ENCODE measurements around the gene TSPAN5. TPM values are rescaled to one million over a fixed set of nuclear protein-coding genes. Genes with fewer than 3 reads are reported as not detected.
"Not testable (repeated sequence)": the region's sequence is repeated elsewhere in the genome, so short reads cannot be mapped to it uniquely, and the experiment has no call there.

The TSPAN5 gene
- total RNA-seq, 3 donors from 2014 or later (not counting 1 experiment from before 2014, with no cell fraction given): 6.8 to 13.7 (median 11.4) TPM

DNA sequence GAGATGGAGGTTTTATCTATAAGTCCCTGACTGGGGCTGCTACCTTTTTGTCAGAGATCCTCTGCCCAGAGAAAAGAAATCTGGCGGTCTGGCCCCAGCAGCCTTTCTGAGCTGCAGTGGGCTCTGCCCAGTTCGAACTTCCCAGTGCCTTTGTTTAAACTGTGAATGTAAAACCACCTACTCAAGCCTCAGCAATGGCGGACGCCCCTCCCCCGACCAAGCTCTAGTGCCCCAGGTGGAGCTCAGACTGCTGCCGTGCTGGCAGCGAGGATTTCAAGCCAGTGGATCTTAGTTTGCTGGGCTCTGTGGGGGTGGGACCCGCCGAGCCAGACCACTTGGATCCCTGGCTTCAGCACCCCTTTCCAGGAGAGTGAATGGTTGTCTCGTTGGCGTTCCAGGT, 121.8 kb downstream of the TSPAN5 start:
- 98% methylated on average over 11 of the region's 11 CpGs for WGBS (ENCODE audit: insufficient coverage)
- H3K4me3 Mint-ChIP-seq: no peak overlapping the region
- H3K4me1 Mint-ChIP-seq: peaks cover 21 to 34% of the 10 kb centered on the region in 2 donors
- no peaks in the 10 kb centered on the region for H3K9me3 Mint-ChIP-seq
- ATAC-seq (no peak), DNase-seq (no peak)
- Histone ChIP-seq H3K9me3 (ENCODE audit: control insufficient read depth, insufficient read depth, low read length) (no peaks in the 10 kb centered on the region), H3K4me1 (ENCODE audit: control insufficient read depth, insufficient read depth, low read length) (no peaks in the 10 kb centered on the region), H3K4me3 (ENCODE audit: low read length) (no peak overlapping the region), H3K36me3 (ENCODE audit: control insufficient read depth, insufficient read depth, low read length) (no peaks in the 10 kb centered on the region), H3K27me3 (ENCODE audit: control insufficient read depth, insufficient read depth, low read length) (no peaks in the 10 kb centered on the region), H3K27ac (ENCODE audit: low read length) (no peak overlapping the region)
- intact Hi-C loops (cut with micrococcal nuclease): no loop called here
- TF ChIP-seq, protein P1, sequence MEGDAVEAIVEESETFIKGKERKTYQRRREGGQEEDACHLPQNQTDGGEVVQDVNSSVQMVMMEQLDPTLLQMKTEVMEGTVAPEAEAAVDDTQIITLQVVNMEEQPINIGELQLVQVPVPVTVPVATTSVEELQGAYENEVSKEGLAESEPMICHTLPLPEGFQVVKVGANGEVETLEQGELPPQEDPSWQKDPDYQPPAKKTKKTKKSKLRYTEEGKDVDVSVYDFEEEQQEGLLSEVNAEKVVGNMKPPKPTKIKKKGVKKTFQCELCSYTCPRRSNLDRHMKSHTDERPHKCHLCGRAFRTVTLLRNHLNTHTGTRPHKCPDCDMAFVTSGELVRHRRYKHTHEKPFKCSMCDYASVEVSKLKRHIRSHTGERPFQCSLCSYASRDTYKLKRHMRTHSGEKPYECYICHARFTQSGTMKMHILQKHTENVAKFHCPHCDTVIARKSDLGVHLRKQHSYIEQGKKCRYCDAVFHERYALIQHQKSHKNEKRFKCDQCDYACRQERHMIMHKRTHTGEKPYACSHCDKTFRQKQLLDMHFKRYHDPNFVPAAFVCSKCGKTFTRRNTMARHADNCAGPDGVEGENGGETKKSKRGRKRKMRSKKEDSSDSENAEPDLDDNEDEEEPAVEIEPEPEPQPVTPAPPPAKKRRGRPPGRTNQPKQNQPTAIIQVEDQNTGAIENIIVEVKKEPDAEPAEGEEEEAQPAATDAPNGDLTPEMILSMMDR (IDR thresholded peaks at IDR 0.05): no peak
- no peaks in the 10 kb centered on the region for H3K36me3 Mint-ChIP-seq
- H3K27ac Mint-ChIP-seq: no peak overlapping the region
- no peaks in the 10 kb centered on the region for H3K27me3 Mint-ChIP-seq (ENCODE audit: low read depth in 2 of 2)

DNA sequence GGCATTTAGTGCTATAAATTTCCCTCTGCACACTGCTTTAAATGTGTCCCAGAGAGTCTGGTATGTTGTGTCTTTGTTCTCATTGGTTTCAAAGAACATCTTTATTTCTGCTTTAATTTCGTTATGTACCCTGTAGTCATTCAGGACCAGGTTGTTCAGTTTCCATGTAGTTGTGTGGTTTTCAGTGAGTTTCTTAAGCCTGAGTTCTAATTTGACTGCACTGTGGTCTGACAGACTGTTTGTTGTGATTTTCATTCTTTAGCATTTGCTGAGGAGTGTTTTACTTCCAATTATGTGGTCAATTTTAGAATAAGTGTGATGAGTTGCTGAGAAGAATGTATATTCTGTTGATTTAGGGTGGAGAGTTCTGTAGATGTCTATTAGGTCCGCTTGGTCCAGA, 124.3 kb downstream of the TSPAN5 start:
- ATAC-seq; H3K36me3 Mint-ChIP-seq; H3K27me3 ChIP-seq (ENCODE audit: control insufficient read depth, insufficient read depth, low read length); H3K36me3 ChIP-seq (ENCODE audit: control insufficient read depth, insufficient read depth, low read length); H3K4me3 ChIP-seq (ENCODE audit: low read length); H3K9me3 Mint-ChIP-seq; H3K9me3 ChIP-seq (ENCODE audit: control insufficient read depth, insufficient read depth, low read length); H3K27ac Mint-ChIP-seq; H3K4me1 ChIP-seq (ENCODE audit: control insufficient read depth, insufficient read depth, low read length); H3K27ac ChIP-seq (ENCODE audit: low read length); H3K27me3 Mint-ChIP-seq (ENCODE audit: low read depth in 2 of 2); intact Hi-C loops (cut with micrococcal nuclease); H3K4me3 Mint-ChIP-seq; DNase-seq: not testable (repeated sequence)
- H3K4me1 Mint-ChIP-seq: peaks cover 26 to 28% of the 10 kb centered on the region in 2 donors
- 83% methylated on average over 2 of the region's 2 CpGs for WGBS (ENCODE audit: insufficient coverage)

DNA sequence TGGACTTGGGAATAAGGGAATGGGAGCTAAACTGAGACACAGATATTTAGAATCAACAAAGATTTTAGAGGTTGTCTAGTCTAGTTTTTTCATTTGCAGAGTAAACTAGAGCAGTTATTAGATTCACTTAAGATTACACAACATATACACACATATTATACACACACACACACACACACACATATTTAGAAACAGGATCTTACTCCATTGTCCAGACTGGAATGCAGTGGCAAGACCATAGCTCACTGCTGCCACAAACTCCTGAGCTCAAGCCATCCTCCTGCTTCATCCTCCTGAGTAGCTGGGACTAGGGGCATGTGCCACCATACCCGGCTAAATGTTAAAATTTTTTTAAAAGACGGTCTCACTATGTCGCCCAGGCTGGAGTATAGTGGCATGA, 127.8 kb downstream of the TSPAN5 start:
- peaks cover 28 to 42% of the 10 kb centered on the region in 2 donors for H3K4me1 Mint-ChIP-seq
- no peaks in the 10 kb centered on the region for H3K36me3 Mint-ChIP-seq
- no peaks in the 10 kb centered on the region for H3K27me3 Mint-ChIP-seq (ENCODE audit: low read depth in 2 of 2)
- no peak for ATAC-seq
- intact Hi-C loops (cut with micrococcal nuclease): no loop called here
- TF ChIP-seq, protein P1 (IDR thresholded peaks at IDR 0.05): no peak
- H3K36me3 ChIP-seq (ENCODE audit: control insufficient read depth, insufficient read depth, low read length): no peaks in the 10 kb centered on the region
- H3K27me3 ChIP-seq (ENCODE audit: control insufficient read depth, insufficient read depth, low read length): no peaks in the 10 kb centered on the region
- 92% methylated on average over 3 of the region's 3 CpGs for WGBS (ENCODE audit: insufficient coverage)
- H3K9me3 ChIP-seq (ENCODE audit: control insufficient read depth, insufficient read depth, low read length): no peaks in the 10 kb centered on the region
- no peaks in the 10 kb centered on the region for H3K9me3 Mint-ChIP-seq
- no peak for DNase-seq
- H3K27ac Mint-ChIP-seq: peak overlapping the region in 1 of 2 donors; percentile 4
- H3K27ac ChIP-seq (ENCODE audit: low read length): no peak overlapping the region
- no peaks in the 10 kb centered on the region for H3K4me1 ChIP-seq (ENCODE audit: control insufficient read depth, insufficient read depth, low read length)
- no peak overlapping the region for H3K4me3 ChIP-seq (ENCODE audit: low read length)
- no peak overlapping the region for H3K4me3 Mint-ChIP-seq

DNA sequence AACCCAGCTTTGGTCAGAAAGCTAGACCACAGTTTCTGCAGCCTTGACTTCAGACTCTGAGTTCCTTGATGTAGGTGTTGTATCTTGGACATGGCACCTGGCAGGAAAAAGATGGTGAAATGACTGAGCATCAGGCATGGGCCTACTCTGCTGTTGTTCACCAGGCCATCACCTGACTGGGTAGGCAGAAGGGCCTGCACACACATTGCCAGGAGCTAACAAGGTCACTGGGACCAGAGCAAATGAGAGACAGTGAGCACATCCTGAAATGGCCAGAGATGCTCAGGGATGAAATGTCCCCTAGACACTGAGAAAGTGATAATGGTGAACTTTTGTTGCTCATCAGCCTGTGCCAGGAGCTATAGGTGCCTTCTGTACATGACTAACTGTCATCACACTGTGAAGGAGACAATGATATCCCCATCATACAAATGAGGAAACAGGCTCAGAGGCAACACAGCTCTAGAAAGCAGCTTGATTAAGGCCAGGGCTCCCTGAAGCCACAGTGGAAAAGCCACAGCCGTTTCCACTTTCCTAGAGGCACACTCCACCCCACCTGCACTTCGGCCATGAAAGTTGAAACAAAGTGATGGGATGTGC, 128.3 kb downstream of the TSPAN5 start:
- H3K36me3 Mint-ChIP-seq: no peaks in the 10 kb centered on the region
- peak overlapping the region in 1 of 2 donors; percentile 4 for H3K27ac Mint-ChIP-seq
- Histone ChIP-seq H3K4me3 (ENCODE audit: low read length) (no peak overlapping the region), H3K4me1 (ENCODE audit: control insufficient read depth, insufficient read depth, low read length) (no peaks in the 10 kb centered on the region), H3K36me3 (ENCODE audit: control insufficient read depth, insufficient read depth, low read length) (no peaks in the 10 kb centered on the region), H3K27ac (ENCODE audit: low read length) (no peak overlapping the region), H3K9me3 (ENCODE audit: control insufficient read depth, insufficient read depth, low read length) (no peaks in the 10 kb centered on the region), H3K27me3 (ENCODE audit: control insufficient read depth, insufficient read depth, low read length) (no peaks in the 10 kb centered on the region)
- ATAC-seq (peak in 1 of 3 donors; percentile 37), DNase-seq (no peak)
- WGBS (ENCODE audit: insufficient coverage): 94% methylated on average over 2 of the region's 2 CpGs
- H3K27me3 Mint-ChIP-seq (ENCODE audit: low read depth in 2 of 2): no peaks in the 10 kb centered on the region
- H3K4me1 Mint-ChIP-seq: peaks cover 28 to 42% of the 10 kb centered on the region in 2 donors
- no peak overlapping the region for H3K4me3 Mint-ChIP-seq
- no peaks in the 10 kb centered on the region for H3K9me3 Mint-ChIP-seq
- intact Hi-C loops (cut with micrococcal nuclease): no loop called here
- TF ChIP-seq, protein P1 (IDR thresholded peaks at IDR 0.05): no peak

Measured in natural killer cell (primary cell).